ENCODE data around the gene CLDN11. TPM values are rescaled to one million over a fixed set of nuclear protein-coding genes. Genes with fewer than 3 reads are reported as not detected.

Gene CLDN11
- polyA plus RNA-seq, 1 donor: 5.0 TPM

GRCh38 chr3:170470063-170471016, 51.7 kb downstream of the CLDN11 start:
- Histone ChIP-seq H3K27me3 (ENCODE audit: control insufficient read depth, insufficient read depth, low read length) (peaks cover 40% of the 10 kb centered on the region), H3K4me1 (ENCODE audit: control insufficient read depth, insufficient read depth, low read length) (peaks cover 6% of the 10 kb centered on the region), H3K27ac (ENCODE audit: low read length) (no peak overlapping the region), H3K36me3 (ENCODE audit: control insufficient read depth, insufficient read depth, low read length) (no peaks in the 10 kb centered on the region), H3K9me3 (ENCODE audit: control insufficient read depth, low read depth, low read length) (no peaks in the 10 kb centered on the region), H3K4me3 (ENCODE audit: low read length) (no peak overlapping the region)
- WGBS (ENCODE audit: insufficient coverage, low lambda C conversion rate): no CpG with 5 or more reads among the region's 9 CpGs
- no peak for DNase-seq

GRCh38 chr3:170471149-170471548, 52.5 kb downstream of the CLDN11 start:
- no peak for DNase-seq
- WGBS (ENCODE audit: insufficient coverage, low lambda C conversion rate): no CpG with 5 or more reads among the region's 3 CpGs
- Histone ChIP-seq H3K4me3 (ENCODE audit: low read length) (no peak overlapping the region), H3K9me3 (ENCODE audit: control insufficient read depth, low read depth, low read length) (no peaks in the 10 kb centered on the region), H3K27me3 (ENCODE audit: control insufficient read depth, insufficient read depth, low read length) (peaks cover 44% of the 10 kb centered on the region), H3K4me1 (ENCODE audit: control insufficient read depth, insufficient read depth, low read length) (peaks cover 6% of the 10 kb centered on the region), H3K36me3 (ENCODE audit: control insufficient read depth, insufficient read depth, low read length) (no peaks in the 10 kb centered on the region), H3K27ac (ENCODE audit: low read length) (no peak overlapping the region)

- Histone ChIP-seq H3K4me1 (ENCODE audit: control insufficient read depth, insufficient read depth, low read length) (peaks cover 6% of the 10 kb centered on the region), H3K36me3 (ENCODE audit: control insufficient read depth, insufficient read depth, low read length) (no peaks in the 10 kb centered on the region), H3K27me3 (ENCODE audit: control insufficient read depth, insufficient read depth, low read length) (peaks cover 45% of the 10 kb centered on the region), H3K9me3 (ENCODE audit: control insufficient read depth, low read depth, low read length) (no peaks in the 10 kb centered on the region), H3K4me3 (ENCODE audit: low read length) (no peak overlapping the region), H3K27ac (ENCODE audit: low read length) (no peak overlapping the region)
- WGBS (ENCODE audit: insufficient coverage, low lambda C conversion rate): no CpG with 5 or more reads among the region's 3 CpGs
- DNase-seq: no peak
Measured at GRCh38 chr3:170473358-170473757, 54.7 kb downstream of the CLDN11 start.

GRCh38 chr3:170475092-170475685, 56.5 kb downstream of the CLDN11 start:
- H3K36me3 ChIP-seq (ENCODE audit: control insufficient read depth, insufficient read depth, low read length): no peaks in the 10 kb centered on the region
- no peaks in the 10 kb centered on the region for H3K9me3 ChIP-seq (ENCODE audit: control insufficient read depth, low read depth, low read length)
- DNase-seq: no peak
- 75% methylated on average over 2 of the region's 3 CpGs for WGBS (ENCODE audit: insufficient coverage, low lambda C conversion rate)
- no peaks in the 10 kb centered on the region for H3K4me1 ChIP-seq (ENCODE audit: control insufficient read depth, insufficient read depth, low read length)
- no peak overlapping the region for H3K27ac ChIP-seq (ENCODE audit: low read length)
- peaks cover 39% of the 10 kb centered on the region for H3K27me3 ChIP-seq (ENCODE audit: control insufficient read depth, insufficient read depth, low read length)
- no peak overlapping the region for H3K4me3 ChIP-seq (ENCODE audit: low read length)

- Histone ChIP-seq H3K9me3 (ENCODE audit: control insufficient read depth, low read depth, low read length) (no peaks in the 10 kb centered on the region), H3K27me3 (ENCODE audit: control insufficient read depth, insufficient read depth, low read length) (peaks cover 33% of the 10 kb centered on the region), H3K4me1 (ENCODE audit: control insufficient read depth, insufficient read depth, low read length) (no peaks in the 10 kb centered on the region), H3K27ac (ENCODE audit: low read length) (no peak overlapping the region), H3K4me3 (ENCODE audit: low read length) (no peak overlapping the region), H3K36me3 (ENCODE audit: control insufficient read depth, insufficient read depth, low read length) (no peaks in the 10 kb centered on the region)
- no CpG with 5 or more reads among the region's 6 CpGs for WGBS (ENCODE audit: insufficient coverage, low lambda C conversion rate)
- no peak for DNase-seq
Measured at GRCh38 chr3:170476291-170476690, 57.6 kb downstream of the CLDN11 start.

- Histone ChIP-seq H3K27me3 (ENCODE audit: control insufficient read depth, insufficient read depth, low read length) (peaks cover 33% of the 10 kb centered on the region), H3K4me1 (ENCODE audit: control insufficient read depth, insufficient read depth, low read length) (no peaks in the 10 kb centered on the region), H3K9me3 (ENCODE audit: control insufficient read depth, low read depth, low read length) (no peaks in the 10 kb centered on the region), H3K36me3 (ENCODE audit: control insufficient read depth, insufficient read depth, low read length) (no peaks in the 10 kb centered on the region), H3K4me3 (ENCODE audit: low read length) (no peak overlapping the region), H3K27ac (ENCODE audit: low read length) (no peak overlapping the region)
- WGBS (ENCODE audit: insufficient coverage, low lambda C conversion rate): 60% methylated on average over 1 of the region's 2 CpGs
- DNase-seq: no peak
Measured at GRCh38 chr3:170477395-170477794, 58.7 kb downstream of the CLDN11 start.

GRCh38 chr3:170480111-170480510, 61.4 kb downstream of the CLDN11 start:
- Histone ChIP-seq H3K4me3 (ENCODE audit: low read length) (no peak overlapping the region), H3K4me1 (ENCODE audit: control insufficient read depth, insufficient read depth, low read length) (no peaks in the 10 kb centered on the region), H3K27ac (ENCODE audit: low read length) (no peak overlapping the region), H3K36me3 (ENCODE audit: control insufficient read depth, insufficient read depth, low read length) (no peaks in the 10 kb centered on the region), H3K9me3 (ENCODE audit: control insufficient read depth, low read depth, low read length) (no peaks in the 10 kb centered on the region), H3K27me3 (ENCODE audit: control insufficient read depth, insufficient read depth, low read length) (peaks cover 16% of the 10 kb centered on the region)
- DNase-seq: no peak
- WGBS (ENCODE audit: insufficient coverage, low lambda C conversion rate): no CpG with 5 or more reads among the region's 4 CpGs

- no peaks in the 10 kb centered on the region for H3K4me1 ChIP-seq (ENCODE audit: control insufficient read depth, insufficient read depth, low read length)
- no peaks in the 10 kb centered on the region for H3K36me3 ChIP-seq (ENCODE audit: control insufficient read depth, insufficient read depth, low read length)
- DNase-seq: no peak
- peaks cover 5% of the 10 kb centered on the region for H3K27me3 ChIP-seq (ENCODE audit: control insufficient read depth, insufficient read depth, low read length)
- no CpG with 5 or more reads among the region's 4 CpGs for WGBS (ENCODE audit: insufficient coverage, low lambda C conversion rate)
- H3K9me3 ChIP-seq (ENCODE audit: control insufficient read depth, low read depth, low read length): no peaks in the 10 kb centered on the region
- H3K4me3 ChIP-seq (ENCODE audit: low read length): no peak overlapping the region
- no peak overlapping the region for H3K27ac ChIP-seq (ENCODE audit: low read length)
Measured at GRCh38 chr3:170482199-170482598, 63.5 kb downstream of the CLDN11 start.

- Histone ChIP-seq H3K4me1 (ENCODE audit: control insufficient read depth, insufficient read depth, low read length) (no peaks in the 10 kb centered on the region), H3K9me3 (ENCODE audit: control insufficient read depth, low read depth, low read length) (no peaks in the 10 kb centered on the region), H3K27me3 (ENCODE audit: control insufficient read depth, insufficient read depth, low read length) (peaks cover 2% of the 10 kb centered on the region), H3K4me3 (ENCODE audit: low read length) (no peak overlapping the region), H3K27ac (ENCODE audit: low read length) (no peak overlapping the region), H3K36me3 (ENCODE audit: control insufficient read depth, insufficient read depth, low read length) (no peaks in the 10 kb centered on the region)
- 80% methylated on average over 1 of the region's 5 CpGs for WGBS (ENCODE audit: insufficient coverage, low lambda C conversion rate)
- no peak for DNase-seq
Measured at GRCh38 chr3:170483485-170484262, 65.0 kb downstream of the CLDN11 start.
